ENCODE measurements around the gene SLC9A5.

Gene SLC9A5, protein sequence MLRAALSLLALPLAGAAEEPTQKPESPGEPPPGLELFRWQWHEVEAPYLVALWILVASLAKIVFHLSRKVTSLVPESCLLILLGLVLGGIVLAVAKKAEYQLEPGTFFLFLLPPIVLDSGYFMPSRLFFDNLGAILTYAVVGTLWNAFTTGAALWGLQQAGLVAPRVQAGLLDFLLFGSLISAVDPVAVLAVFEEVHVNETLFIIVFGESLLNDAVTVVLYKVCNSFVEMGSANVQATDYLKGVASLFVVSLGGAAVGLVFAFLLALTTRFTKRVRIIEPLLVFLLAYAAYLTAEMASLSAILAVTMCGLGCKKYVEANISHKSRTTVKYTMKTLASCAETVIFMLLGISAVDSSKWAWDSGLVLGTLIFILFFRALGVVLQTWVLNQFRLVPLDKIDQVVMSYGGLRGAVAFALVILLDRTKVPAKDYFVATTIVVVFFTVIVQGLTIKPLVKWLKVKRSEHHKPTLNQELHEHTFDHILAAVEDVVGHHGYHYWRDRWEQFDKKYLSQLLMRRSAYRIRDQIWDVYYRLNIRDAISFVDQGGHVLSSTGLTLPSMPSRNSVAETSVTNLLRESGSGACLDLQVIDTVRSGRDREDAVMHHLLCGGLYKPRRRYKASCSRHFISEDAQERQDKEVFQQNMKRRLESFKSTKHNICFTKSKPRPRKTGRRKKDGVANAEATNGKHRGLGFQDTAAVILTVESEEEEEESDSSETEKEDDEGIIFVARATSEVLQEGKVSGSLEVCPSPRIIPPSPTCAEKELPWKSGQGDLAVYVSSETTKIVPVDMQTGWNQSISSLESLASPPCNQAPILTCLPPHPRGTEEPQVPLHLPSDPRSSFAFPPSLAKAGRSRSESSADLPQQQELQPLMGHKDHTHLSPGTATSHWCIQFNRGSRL

DNA sequence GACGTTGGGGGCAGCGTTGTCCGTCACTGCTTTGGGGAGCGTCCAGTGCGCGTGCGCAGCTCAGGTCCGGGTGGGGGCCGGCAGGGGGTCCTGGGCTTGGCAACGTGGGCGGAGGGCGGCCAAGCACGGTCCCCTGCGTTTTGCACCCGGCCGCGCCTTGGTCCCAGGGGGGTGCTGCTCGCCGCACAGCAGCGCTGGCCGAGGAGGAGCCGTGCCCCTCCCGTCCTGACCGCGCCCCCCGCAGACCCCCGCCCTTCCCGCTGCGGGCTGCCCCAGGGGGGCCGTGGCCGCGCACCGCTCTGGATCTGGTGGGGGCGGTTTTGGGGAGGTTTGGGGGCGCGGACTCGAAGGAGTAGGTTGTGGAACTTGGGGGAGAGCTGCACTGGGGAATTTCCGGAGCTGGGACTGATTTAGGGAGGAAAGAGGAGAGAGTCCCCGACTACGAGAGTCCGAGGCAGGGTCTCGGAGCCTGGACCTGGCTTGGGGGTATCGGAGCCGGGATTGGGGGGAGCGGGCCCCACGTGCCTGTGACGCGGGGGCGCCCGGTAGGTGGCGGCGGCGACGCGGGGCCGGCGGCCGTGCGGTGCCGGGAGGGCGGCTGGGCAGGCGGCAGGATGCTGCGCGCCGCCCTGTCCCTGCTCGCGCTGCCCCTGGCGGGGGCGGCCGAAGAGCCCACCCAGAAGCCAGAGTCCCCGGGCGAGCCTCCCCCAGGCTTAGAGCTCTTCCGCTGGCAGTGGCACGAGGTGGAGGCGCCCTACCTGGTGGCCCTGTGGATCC is at the start of gene SLC9A5:
Gene SLC9A5 (plus strand): TSS at position 579 of the 777 bp plus-strand sequence. CDS start 36 bp downstream, at position 615.
- peaks cover 49% of the 10 kb centered on the region for H3K4me1 Mint-ChIP-seq
- H3K36me3 Mint-ChIP-seq = no peaks in the 10 kb centered on the region
- CTCF ChIA-PET = interaction anchor here (0.9 to 6.4 kb wide), 7 partner anchors 16 to 235 kb away, joined by 3 to 34 read pairs (median 5); partner anchors contain the start of genes E2F4 and TMEM208
- peaks cover 42% of the 10 kb centered on the region for H3K27me3 Mint-ChIP-seq
- peak; percentile 60 for DNase-seq
- peak within 1 kb of the TSS; percentile 53 for H3K27ac Mint-ChIP-seq
- no peaks in the 10 kb centered on the region for H3K9me3 Mint-ChIP-seq
- peak within 1 kb of the TSS; percentile 77 for H3K4me3 Mint-ChIP-seq

DNA sequence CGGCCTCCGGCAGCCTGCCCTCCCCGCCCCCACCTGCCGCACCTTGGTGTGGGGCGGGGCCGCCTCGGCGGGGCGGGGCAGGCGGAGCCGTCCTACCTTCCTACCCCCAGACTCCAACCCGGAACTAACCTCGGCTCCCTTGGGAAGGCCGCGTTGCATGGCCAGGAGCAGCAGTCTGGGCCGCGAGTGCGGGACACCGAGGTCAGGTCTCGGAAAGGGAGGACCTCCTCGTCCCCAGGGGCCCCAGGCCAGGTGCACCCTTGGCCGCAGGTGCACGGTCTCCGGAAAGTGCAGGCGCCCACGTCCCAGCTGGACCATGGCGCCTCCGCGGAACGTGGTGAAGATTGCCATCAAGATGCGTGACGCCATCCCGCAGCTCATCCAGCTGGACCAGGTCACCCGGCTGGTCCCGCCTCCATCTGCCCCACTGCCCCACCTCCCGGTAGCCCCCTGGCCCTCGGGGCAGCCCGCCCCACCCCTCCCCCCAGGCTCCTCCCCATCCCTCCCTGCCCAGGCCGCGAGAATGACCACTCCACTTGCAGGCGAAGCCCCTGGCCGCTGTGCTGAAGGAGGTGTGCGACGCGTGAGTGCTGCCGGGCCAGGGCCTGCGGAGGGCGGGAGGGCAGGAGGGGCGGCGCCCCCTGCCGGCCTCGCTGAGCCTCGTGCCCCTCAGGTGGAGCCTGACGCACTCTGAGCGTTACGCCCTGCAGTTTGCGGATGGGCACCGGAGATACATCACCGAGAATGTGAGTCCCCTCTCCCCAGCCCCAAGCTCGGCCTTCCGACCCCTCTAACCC is 49.6 kb upstream of the SLC9A5 start, which contains the start of gene ELMO3:
Gene ELMO3 (plus strand): TSS at position 121 of the 797 bp plus-strand sequence. CDS start 196 bp downstream, at position 317.
- Mint-ChIP-seq H3K9me3 (no peaks in the 10 kb centered on the region), H3K36me3 (peaks cover 53% of the 10 kb centered on the region), H3K4me1 (peaks cover 23% of the 10 kb centered on the region), H3K27ac (peak within 1 kb of the TSS; percentile 37), H3K4me3 (no peak within 1 kb of the TSS), H3K27me3 (no peaks in the 10 kb centered on the region)
- no peak for DNase-seq
- CTCF ChIA-PET = interaction anchor here (1.0 to 1.9 kb wide), 3 partner anchors 9 to 13 kb away, joined by 5 to 7 read pairs (median 5); partner anchors contain the start of gene EXOC3L1

- Mint-ChIP-seq H3K27me3 (no peaks in the 10 kb centered on the region), H3K9me3 (no peaks in the 10 kb centered on the region), H3K4me1 (peaks cover 19% of the 10 kb centered on the region), H3K36me3 (peaks cover 48% of the 10 kb centered on the region), H3K4me3 (no peak overlapping the region), H3K27ac (no peak overlapping the region)
- no peak for DNase-seq
- CTCF ChIA-PET = interaction anchor here (0.9 kb wide), 1 partner anchor 187 kb away, joined by 3 read pairs; no protein-coding TSS in a partner anchor
Observed at GRCh38 chr16:67199808-67200198, 49.0 kb upstream of the SLC9A5 start.

GRCh38 chr16:67200491-67200890 is 48.3 kb upstream of the SLC9A5 start:
- Mint-ChIP-seq H3K27ac (no peak overlapping the region), H3K27me3 (no peaks in the 10 kb centered on the region), H3K4me3 (no peak overlapping the region), H3K36me3 (peaks cover 42% of the 10 kb centered on the region), H3K4me1 (peaks cover 16% of the 10 kb centered on the region), H3K9me3 (no peaks in the 10 kb centered on the region)
- CTCF ChIA-PET = interaction anchor here (0.9 kb wide), 1 partner anchor 187 kb away, joined by 3 read pairs; no protein-coding TSS in a partner anchor
- DNase-seq = no peak

DNA sequence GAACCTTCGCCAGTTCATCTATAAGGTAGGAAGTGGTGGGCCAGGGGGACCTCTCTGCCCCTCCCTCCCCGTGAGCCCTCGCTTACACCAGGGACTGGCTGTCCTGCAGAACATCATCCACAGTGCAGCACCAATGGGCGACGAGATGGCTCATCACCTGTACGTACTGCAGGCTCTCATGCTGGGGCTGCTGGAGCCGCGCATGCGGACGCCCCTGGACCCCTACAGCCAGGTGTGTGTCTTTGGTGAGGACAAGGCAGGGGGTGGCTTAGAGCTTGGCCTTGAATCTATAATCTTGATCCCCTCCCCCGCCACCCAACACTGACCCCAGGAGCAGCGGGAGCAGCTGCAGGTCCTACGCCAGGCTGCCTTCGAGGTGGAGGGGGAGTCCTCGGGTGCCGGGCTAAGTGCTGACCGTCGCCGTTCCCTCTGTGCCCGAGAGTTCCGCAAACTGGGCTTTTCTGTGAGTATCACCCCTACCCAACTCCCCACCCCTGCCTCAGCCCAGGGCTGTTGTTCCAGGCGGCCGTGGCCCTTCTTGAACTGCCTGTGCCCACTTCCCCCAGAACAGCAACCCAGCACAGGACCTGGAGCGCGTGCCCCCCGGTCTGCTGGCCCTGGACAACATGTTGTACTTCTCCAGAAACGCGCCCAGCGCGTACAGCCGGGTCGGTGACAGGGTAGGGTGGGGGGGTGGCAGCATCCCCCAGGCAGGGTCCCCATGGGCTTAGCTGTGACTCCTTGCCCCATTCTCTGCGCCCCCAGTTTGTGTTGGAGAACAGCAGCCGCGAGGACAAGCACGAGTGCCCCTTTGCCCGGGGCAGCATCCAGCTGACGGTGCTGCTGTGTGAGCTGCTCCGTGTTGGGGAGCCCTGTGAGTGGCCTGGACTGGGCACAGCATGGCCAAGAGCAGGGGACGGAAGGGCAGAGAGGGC is 47.1 kb upstream of the SLC9A5 start:
- H3K4me3 Mint-ChIP-seq = no peak overlapping the region
- H3K36me3 Mint-ChIP-seq = peaks cover 35% of the 10 kb centered on the region
- no peaks in the 10 kb centered on the region for H3K9me3 Mint-ChIP-seq
- peaks cover 4% of the 10 kb centered on the region for H3K4me1 Mint-ChIP-seq
- CTCF ChIA-PET = no interaction called here
- H3K27ac Mint-ChIP-seq = no peak overlapping the region
- no peaks in the 10 kb centered on the region for H3K27me3 Mint-ChIP-seq
- no peak for DNase-seq

GRCh38 chr16:67202426-67202825 is 46.4 kb upstream of the SLC9A5 start:
- H3K4me1 Mint-ChIP-seq = peaks cover 2% of the 10 kb centered on the region
- no peak overlapping the region for H3K27ac Mint-ChIP-seq
- H3K36me3 Mint-ChIP-seq = peaks cover 33% of the 10 kb centered on the region
- CTCF ChIA-PET = interaction anchor here (1.0 kb wide), 1 partner anchor 9 kb away, joined by 3 read pairs; no protein-coding TSS in a partner anchor
- no peaks in the 10 kb centered on the region for H3K9me3 Mint-ChIP-seq
- DNase-seq = no peak
- H3K4me3 Mint-ChIP-seq = no peak overlapping the region
- no peaks in the 10 kb centered on the region for H3K27me3 Mint-ChIP-seq

GRCh38 chr16:67202956-67203493 is 45.8 kb upstream of the SLC9A5 start:
- Mint-ChIP-seq H3K4me3 (no peak overlapping the region), H3K4me1 (peaks cover 2% of the 10 kb centered on the region), H3K36me3 (peaks cover 28% of the 10 kb centered on the region), H3K27ac (no peak overlapping the region), H3K9me3 (no peaks in the 10 kb centered on the region), H3K27me3 (no peaks in the 10 kb centered on the region)
- CTCF ChIA-PET = interaction anchor here (1.0 kb wide), 1 partner anchor 9 kb away, joined by 3 read pairs; no protein-coding TSS in a partner anchor
- DNase-seq = no peak

GRCh38 chr16:67204076-67204475 is 44.7 kb upstream of the SLC9A5 start:
- CTCF ChIA-PET = interaction anchor here (0.8 kb wide), 1 partner anchor 23 kb away, joined by 3 read pairs; the partner anchor contains the start of gene TMEM208
- no peak overlapping the region for H3K4me3 Mint-ChIP-seq
- no peaks in the 10 kb centered on the region for H3K4me1 Mint-ChIP-seq
- H3K27ac Mint-ChIP-seq = no peak overlapping the region
- H3K36me3 Mint-ChIP-seq = peaks cover 23% of the 10 kb centered on the region
- no peaks in the 10 kb centered on the region for H3K27me3 Mint-ChIP-seq
- H3K9me3 Mint-ChIP-seq = no peaks in the 10 kb centered on the region
- DNase-seq = no peak

- CTCF ChIA-PET = no interaction called here
- H3K4me1 Mint-ChIP-seq = no peaks in the 10 kb centered on the region
- peaks cover 14% of the 10 kb centered on the region for H3K36me3 Mint-ChIP-seq
- no peak overlapping the region for H3K4me3 Mint-ChIP-seq
- DNase-seq = no peak
- H3K9me3 Mint-ChIP-seq = no peaks in the 10 kb centered on the region
- H3K27me3 Mint-ChIP-seq = no peaks in the 10 kb centered on the region
- H3K27ac Mint-ChIP-seq = no peak overlapping the region
Observed at GRCh38 chr16:67206129-67206837, 42.5 kb upstream of the SLC9A5 start.

GRCh38 chr16:67206838-67207248 is 41.9 kb upstream of the SLC9A5 start:
- CTCF ChIA-PET = no interaction called here
- Mint-ChIP-seq H3K9me3 (no peaks in the 10 kb centered on the region), H3K27ac (no peak overlapping the region), H3K4me1 (no peaks in the 10 kb centered on the region), H3K4me3 (no peak overlapping the region), H3K27me3 (peaks cover 3% of the 10 kb centered on the region), H3K36me3 (peaks cover 13% of the 10 kb centered on the region)
- DNase-seq = no peak

- CTCF ChIA-PET = interaction anchor here (1.1 to 1.7 kb wide), 2 partner anchors 9 to 19 kb away, joined by 5 read pairs; partner anchors contain the start of gene TMEM208
- no peak for DNase-seq
- H3K36me3 Mint-ChIP-seq = peaks cover 12% of the 10 kb centered on the region
Observed at GRCh38 chr16:67207249-67208091, 41.3 kb upstream of the SLC9A5 start.

More at GRCh38 chr16:67207249-67208091, 41.3 kb upstream of the SLC9A5 start:
- Mint-ChIP-seq H3K4me3 (no peak overlapping the region), H3K9me3 (no peaks in the 10 kb centered on the region), H3K27ac (no peak overlapping the region), H3K27me3 (peaks cover 3% of the 10 kb centered on the region), H3K4me1 (no peaks in the 10 kb centered on the region)

All from activated naive CD4-positive, alpha-beta T cell treated with anti-CD3 and anti-CD28 coated beads, Interleukin-2, amount 10 ng/mL, durations not matched to agents 7 days and 5 days (primary cell).